Cardiac fibroblast (primary cell): Measurements from ENCODE around the gene LSM7.

ENCODE experiments used
- DNase-seq, 2 donors: peaks; one replicate each; pipeline versions ENCODE4 v3.0.0 to v3.0.0-alpha.2; 2010; ENCODE audit warnings: low read depth in 2 of 2
- H3K4me3 ChIP-seq, 2 donors: replicated peaks in 1 of 2; 1 replicate in 1 of 2; 2 replicates in 1 of 2; pipeline ENCODE4 v1.5.1; 2011; ENCODE audit warnings: low read depth in 2 of 2, low read length in 2 of 2, mild to moderate bottlenecking in 2 of 2, moderate library complexity in 1 of 2
- TF ChIP-seq, protein P1 (sequence below): IDR thresholded peaks from one replicate; pipeline ENCODE4 v1.5.1; 2011; ENCODE audit warnings: low read depth, mild to moderate bottlenecking, low read length, inconsistent platforms

Gene LSM7

DNA sequence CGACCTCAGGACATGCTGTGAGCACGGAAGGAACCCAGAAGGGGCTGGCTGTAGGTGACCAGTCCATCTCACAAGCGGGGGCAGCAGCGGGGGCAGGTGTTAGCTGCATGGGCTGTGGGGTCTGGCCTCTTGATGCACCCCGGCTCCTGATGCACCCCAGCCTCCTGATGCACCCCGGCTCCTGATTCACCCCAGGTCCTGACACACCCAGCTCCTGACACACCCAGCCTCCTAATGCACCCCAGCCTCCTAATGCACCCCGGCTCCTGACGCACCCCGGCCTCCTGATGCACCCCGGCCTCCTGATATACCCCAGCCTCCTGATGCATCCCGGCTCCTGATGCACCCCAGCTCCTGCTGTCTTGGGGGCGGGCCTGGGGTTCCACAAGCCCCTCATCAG is 7.4 kb downstream of the LSM7 start:
- no peak for DNase-seq
- TF ChIP-seq, protein P1, sequence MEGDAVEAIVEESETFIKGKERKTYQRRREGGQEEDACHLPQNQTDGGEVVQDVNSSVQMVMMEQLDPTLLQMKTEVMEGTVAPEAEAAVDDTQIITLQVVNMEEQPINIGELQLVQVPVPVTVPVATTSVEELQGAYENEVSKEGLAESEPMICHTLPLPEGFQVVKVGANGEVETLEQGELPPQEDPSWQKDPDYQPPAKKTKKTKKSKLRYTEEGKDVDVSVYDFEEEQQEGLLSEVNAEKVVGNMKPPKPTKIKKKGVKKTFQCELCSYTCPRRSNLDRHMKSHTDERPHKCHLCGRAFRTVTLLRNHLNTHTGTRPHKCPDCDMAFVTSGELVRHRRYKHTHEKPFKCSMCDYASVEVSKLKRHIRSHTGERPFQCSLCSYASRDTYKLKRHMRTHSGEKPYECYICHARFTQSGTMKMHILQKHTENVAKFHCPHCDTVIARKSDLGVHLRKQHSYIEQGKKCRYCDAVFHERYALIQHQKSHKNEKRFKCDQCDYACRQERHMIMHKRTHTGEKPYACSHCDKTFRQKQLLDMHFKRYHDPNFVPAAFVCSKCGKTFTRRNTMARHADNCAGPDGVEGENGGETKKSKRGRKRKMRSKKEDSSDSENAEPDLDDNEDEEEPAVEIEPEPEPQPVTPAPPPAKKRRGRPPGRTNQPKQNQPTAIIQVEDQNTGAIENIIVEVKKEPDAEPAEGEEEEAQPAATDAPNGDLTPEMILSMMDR, result no peak
- no peak overlapping the region for H3K4me3 ChIP-seq

DNA sequence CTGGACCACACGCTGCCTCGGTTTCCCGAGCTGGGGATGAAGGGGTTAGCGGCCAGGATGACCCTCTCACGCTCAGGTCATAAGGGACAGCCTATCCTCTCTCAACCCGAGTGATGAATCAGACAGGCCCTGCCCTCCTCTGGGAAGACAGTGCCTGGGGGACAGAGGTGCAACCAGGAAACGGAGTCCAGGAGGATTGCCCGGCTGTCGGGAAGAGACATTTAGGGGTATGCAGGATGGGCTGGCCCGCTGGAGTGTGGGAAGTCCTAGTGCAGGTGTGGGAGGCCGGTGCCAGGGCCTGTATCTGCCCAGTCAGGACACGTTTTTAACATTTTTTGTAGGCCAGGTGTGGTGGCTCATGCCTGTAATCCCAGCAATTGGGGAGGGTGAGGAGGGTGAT is 8.3 kb downstream of the LSM7 start:
- H3K4me3 ChIP-seq, result no peak overlapping the region
- DNase-seq, result no peak
- TF ChIP-seq, protein P1, result no peak

DNA sequence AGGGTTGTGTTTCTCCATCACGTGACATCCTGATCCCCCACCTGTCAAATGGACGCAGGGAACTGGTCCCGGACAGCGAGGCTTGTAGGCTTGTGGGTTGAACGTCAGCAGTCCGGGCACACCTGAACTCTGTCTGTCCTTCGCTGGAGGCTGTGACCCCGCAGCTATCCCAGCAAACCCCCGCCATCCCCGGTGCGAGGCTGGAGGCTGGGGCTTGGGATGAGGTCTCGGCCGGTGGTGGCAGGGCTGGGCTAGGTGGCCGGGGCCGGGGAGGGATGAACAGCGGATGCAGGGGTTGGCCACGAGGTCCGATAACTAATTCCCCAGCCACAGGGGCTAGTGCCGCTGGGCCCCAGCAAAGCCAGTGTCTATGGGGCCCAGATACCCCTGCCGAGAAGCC is 8.8 kb downstream of the LSM7 start:
- DNase-seq, result no peak
- H3K4me3 ChIP-seq, result no peak overlapping the region
- TF ChIP-seq, protein P1, result no peak

DNA sequence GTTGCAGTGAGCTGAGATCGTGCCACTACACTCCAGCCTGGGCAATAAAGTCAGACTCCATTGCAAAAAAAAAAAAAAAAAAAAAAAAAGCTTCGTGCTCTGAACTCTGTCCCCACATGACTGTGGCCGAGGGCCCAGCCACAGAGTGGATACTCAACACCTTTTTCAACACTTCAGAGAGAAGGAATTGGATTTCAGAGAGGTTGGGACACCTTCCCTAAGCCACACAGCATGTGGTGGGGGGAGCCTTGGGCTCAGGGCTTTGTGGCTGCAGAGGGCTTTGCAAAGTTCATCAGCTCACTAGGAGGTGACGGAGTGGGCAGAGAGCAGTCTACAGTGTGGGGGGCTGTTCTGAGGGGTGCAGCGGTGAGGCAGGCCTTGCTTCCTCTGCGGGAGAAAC is 9.5 kb downstream of the LSM7 start:
- no peak overlapping the region for H3K4me3 ChIP-seq
- TF ChIP-seq, protein P1, result no peak
- DNase-seq, result no peak

DNA sequence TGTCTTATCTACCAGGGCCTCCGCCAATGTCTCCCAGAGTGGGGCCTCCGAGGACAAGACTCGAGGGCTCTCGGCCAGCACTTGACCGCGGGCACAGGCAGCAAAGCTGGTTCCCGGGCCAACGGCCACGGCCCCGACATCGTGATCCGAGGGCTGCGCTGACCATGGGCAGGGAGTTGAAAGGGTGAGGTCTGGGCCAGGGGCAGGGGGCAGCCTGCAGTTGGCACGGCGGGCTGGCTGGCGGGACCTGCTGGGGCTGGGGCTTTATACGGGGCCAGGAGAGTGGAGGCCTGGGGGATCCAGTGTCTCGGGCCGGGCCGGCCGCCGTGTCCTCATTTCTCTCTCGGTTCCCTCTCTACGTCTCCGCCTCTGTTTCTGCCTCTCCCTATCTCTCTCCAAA is 10.6 kb downstream of the LSM7 start:
- H3K4me3 ChIP-seq, result no peak overlapping the region
- TF ChIP-seq, protein P1, result no peak
- no peak for DNase-seq

DNA sequence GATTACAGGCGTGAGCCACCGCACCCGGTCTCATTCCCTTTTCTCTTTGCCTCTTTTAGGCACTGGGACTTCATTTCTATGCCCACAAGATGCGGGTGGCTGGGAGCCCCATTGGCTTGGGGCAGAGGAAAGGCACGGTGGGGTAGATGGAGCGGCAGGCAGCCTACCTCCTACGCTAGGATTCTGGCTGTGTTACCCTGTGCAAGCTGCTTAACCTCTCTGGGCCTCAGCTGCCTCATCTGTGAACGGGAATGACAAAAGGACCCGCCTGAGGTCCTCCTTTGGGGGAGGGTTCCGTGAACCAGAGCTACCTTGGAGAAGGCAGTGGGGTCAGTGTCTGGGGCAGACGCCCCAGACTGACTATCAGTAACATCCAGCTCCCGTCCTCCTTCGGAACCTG is 11.1 kb downstream of the LSM7 start:
- H3K4me3 ChIP-seq, result no peak overlapping the region
- no peak for DNase-seq
- TF ChIP-seq, protein P1, result no peak

DNA sequence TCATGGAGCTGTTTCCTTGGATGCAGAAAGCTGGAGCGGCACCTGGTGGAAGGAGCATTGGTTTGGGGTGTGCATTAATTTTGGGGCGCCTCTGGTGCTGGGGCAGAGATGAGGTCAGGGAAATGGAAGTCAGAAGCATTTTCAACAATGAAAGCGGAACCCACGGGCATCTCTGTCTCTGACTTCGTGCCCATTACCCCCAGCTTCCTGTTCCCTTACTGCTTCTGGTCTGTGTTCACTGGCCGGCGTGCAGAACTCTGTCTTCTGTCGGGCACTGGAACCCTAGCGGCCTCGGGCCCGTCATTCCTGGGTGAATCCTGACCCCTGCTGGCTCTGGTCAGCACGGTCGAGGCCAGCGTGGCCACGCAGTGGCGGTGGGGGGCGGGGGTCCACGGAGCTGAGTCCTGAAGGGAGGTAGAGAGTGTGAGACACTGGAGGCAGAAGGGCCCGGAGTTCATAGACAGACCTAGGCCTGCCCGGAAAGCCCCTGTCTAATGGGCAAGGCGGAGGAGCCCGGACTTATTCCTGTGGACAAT is 12.5 kb downstream of the LSM7 start:
- peak; percentile 74 for DNase-seq
- no peak overlapping the region for H3K4me3 ChIP-seq
- TF ChIP-seq, protein P1, result peak; percentile 74
